BJ (cell line): ENCODE results near the gene MKKS. TPM values are rescaled to one million over a fixed set of nuclear protein-coding genes. Genes with fewer than 3 reads are reported as not detected.
A peak's percentile ranks its signal among the peaks of the same experiment; 100 is the strongest.
"Not testable (repeated sequence)": the region's sequence is repeated elsewhere in the genome, so short reads cannot be mapped to it uniquely, and the experiment has no call there.

ENCODE experiments used
- CTCF ChIA-PET: fragments of 350-600 bp; formaldehyde crosslinking; extraction: SDS; loops from one replicate; lab custom pipeline; 2021; ENCODE audit warnings: antibody characterized with exemption, inconsistent platforms; lab: Yijun Ruan, JAX
- POLR2A ChIA-PET: fragments of 300-600 bp; sonication (Branson Sonifier 250); formaldehyde crosslinking; extraction: SDS; loops from one replicate; lab custom pipeline; 2021; ENCODE audit warnings: antibody characterized with exemption; lab: Charles Lee
- DNase-seq: peaks from one replicate; pipeline ENCODE4 v3.0.0-alpha.2; 2011; ENCODE audit warnings: low read depth
- H3K27me3 ChIP-seq: 2 replicates; pipeline ENCODE4 v1.6.0; 2011; ENCODE audit warnings: low read length; ENCODE audit not compliant: control insufficient read depth, insufficient read depth
- H3K36me3 ChIP-seq: 2 replicates; pipeline ENCODE4 v1.5.1; 2011; ENCODE audit warnings: low read length; ENCODE audit not compliant: control insufficient read depth, insufficient read depth
- H3K4me3 ChIP-seq: 2 replicates; pipeline ENCODE4 v1.5.1; 2011; ENCODE audit warnings: low read depth, mild to moderate bottlenecking, control low read depth, low read length
- CTCF ChIP-seq: IDR thresholded peaks from 2 replicates; pipeline ENCODE4 v1.5.1; 2011; ENCODE audit warnings: low read depth, mild to moderate bottlenecking, control low read depth, inconsistent platforms, low read length, moderate library complexity; ENCODE audit not compliant: insufficient read depth
- polyA plus RNA-seq: library from polyadenylated mRNA; depleted of rRNA; stranded (reverse); fragments of >200 nt; gene quantifications from 2 replicates; pipeline ENCODE4 v1.2.3, GENCODE V29; 2011

The MKKS gene
- polyA plus RNA-seq, 1 experiment: 8.0 TPM

GRCh38 chr20:10429443-10429981 lies 4.5 kb downstream of the MKKS start:
- Histone ChIP-seq H3K27me3 (no peaks in the 10 kb centered on the region), H3K36me3 (no peaks in the 10 kb centered on the region), H3K4me3 (no peak overlapping the region)
- no peak for TF ChIP-seq CTCF
- POLR2A ChIA-PET: no interaction called here
- CTCF ChIA-PET: interaction anchor here (0.6 to 2.1 kb wide), 3 partner anchors 339 to 921 kb away, joined by 3 to 8 read pairs (median 4); no protein-coding TSS in a partner anchor
- no peak for DNase-seq

- Histone ChIP-seq H3K27me3 (no peaks in the 10 kb centered on the region), H3K4me3 (no peak overlapping the region), H3K36me3 (no peaks in the 10 kb centered on the region)
- TF ChIP-seq CTCF: no peak
- POLR2A ChIA-PET: no interaction called here
- CTCF ChIA-PET: interaction anchor here (1.0 to 5.1 kb wide), 8 partner anchors 15 to 1202 kb away, joined by 3 to 98 read pairs (median 4); no protein-coding TSS in a partner anchor
- DNase-seq: no peak
Observed at GRCh38 chr20:10428008-10428407, 6.0 kb downstream of the MKKS start.

GRCh38 chr20:10427060-10427692 lies 6.8 kb downstream of the MKKS start:
- POLR2A ChIA-PET: no interaction called here
- Histone ChIP-seq H3K27me3 (no peaks in the 10 kb centered on the region), H3K36me3 (no peaks in the 10 kb centered on the region), H3K4me3 (no peak overlapping the region)
- peak; percentile 85 for TF ChIP-seq CTCF
- no peak for DNase-seq
- CTCF ChIA-PET: interaction anchor here (0.6 to 5.1 kb wide), 30 partner anchors 9 to 1615 kb away, joined by 3 to 98 read pairs (median 3); no protein-coding TSS in a partner anchor

GRCh38 chr20:10423735-10424134 lies 10.3 kb downstream of the MKKS start:
- ChIA-PET CTCF (interaction anchor here (2.6 to 5.1 kb wide), 2 partner anchors 444 kb away, joined by 8 to 98 read pairs; no protein-coding TSS in a partner anchor), POLR2A (no interaction called here)
- no peak for TF ChIP-seq CTCF
- no peaks in the 10 kb centered on the region for H3K27me3 ChIP-seq
- no peaks in the 10 kb centered on the region for H3K36me3 ChIP-seq
- DNase-seq: no peak
- H3K4me3 ChIP-seq: no peak overlapping the region

GRCh38 chr20:10419550-10420133 lies 14.4 kb downstream of the MKKS start:
- Histone ChIP-seq H3K27me3 (no peaks in the 10 kb centered on the region), H3K4me3 (no peak overlapping the region), H3K36me3 (no peaks in the 10 kb centered on the region)
- ChIA-PET CTCF (no interaction called here), POLR2A (no interaction called here)
- TF ChIP-seq CTCF: no peak
- DNase-seq: no peak

GRCh38 chr20:10417218-10417617 lies 16.8 kb downstream of the MKKS start:
- not testable (repeated sequence) for H3K4me3 ChIP-seq, DNase-seq, H3K27me3 ChIP-seq, H3K36me3 ChIP-seq
- ChIA-PET CTCF (interaction anchor here (1.5 kb wide), 1 partner anchor 9 kb away, joined by 7 read pairs; no protein-coding TSS in a partner anchor), POLR2A (interaction anchor here (0.5 kb wide), 1 partner anchor 25 kb away, joined by 7 read pairs; no protein-coding TSS in a partner anchor)
